ENCODE results near the gene CREB3L2. TPM values are rescaled to one million over a fixed set of nuclear protein-coding genes. Genes with fewer than 3 reads are reported as not detected.

Gene CREB3L2
- polyA plus RNA-seq, 3 donors, result 7.9 to 14.1 (median 11.5) TPM

- no peak overlapping the region for H3K27ac ChIP-seq (ENCODE audit: low read depth, low read length)
- 91 to 98% (median 97%) methylated on average over 4 of the region's 4 CpGs for WGBS, 3 donors
These were observed 126.1 kb downstream of the CREB3L2 start for GRCh38 chr7:137875746-137876145.

DNA sequence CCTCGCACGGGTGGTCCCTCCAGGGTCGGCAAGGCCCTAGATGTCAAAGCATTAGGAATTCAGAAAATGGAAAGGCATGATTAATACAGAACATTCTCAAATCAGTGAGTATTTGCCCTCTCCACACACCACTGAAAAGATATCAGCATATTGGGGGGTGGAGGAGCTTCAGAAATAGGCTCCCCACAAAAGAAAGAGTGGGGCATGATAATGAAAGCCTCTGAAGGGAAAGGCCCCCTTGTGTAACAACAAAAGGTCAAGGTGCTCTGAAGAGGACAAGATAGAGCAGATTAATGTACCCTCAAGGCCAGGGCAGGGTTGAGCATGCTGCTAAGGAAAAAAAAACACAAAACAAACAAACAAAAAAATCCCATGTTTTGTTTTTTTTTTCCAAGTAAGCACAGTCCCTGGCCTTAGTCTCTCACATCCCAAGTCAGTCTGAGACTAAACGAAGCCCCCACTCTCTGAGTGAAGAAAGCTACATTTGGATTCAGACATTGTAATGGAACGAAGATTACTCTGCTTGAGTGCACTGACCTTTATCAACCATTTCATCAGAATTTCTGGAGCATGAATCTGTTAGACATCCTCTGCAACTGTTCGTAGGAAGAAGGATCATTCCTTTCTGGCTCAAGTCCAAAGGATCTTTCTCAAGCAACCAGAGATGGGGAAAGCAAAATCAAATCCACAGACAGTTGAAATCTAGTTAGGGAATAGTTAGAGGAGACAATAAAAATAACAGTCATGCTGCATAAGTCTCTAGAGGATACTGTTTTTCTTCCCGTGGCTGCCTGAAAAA lies 127.7 kb downstream of the CREB3L2 start:
- no peak overlapping the region for H3K27ac ChIP-seq (ENCODE audit: low read depth, low read length)
- 59 to 83% (median 68%) methylated on average over 7 of the region's 7 CpGs for WGBS, 3 donors

DNA sequence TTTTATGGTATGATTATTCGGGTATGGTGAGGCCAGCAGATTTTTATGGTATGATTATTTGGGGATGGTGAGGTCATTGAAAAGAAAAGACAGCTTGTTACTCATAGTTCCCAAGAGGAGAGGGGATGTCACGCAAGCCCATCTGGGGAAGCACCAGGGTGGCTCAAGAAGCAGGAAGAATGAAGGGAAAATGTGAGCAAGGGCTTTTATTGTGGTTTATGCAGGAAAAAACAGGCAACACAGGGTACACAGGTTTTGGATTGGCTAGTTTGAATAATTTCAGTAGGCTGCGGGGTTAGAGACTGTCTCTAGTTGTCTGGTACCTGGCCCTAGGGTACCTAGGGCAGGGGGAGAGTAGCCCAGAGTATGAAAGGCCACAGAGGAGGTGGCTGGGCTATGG lies 128.4 kb downstream of the CREB3L2 start:
- H3K27ac ChIP-seq (ENCODE audit: low read depth, low read length), result no peak overlapping the region
- WGBS, 3 donors, result 81 to 94% (median 87%) methylated on average over 3 of the region's 3 CpGs

DNA sequence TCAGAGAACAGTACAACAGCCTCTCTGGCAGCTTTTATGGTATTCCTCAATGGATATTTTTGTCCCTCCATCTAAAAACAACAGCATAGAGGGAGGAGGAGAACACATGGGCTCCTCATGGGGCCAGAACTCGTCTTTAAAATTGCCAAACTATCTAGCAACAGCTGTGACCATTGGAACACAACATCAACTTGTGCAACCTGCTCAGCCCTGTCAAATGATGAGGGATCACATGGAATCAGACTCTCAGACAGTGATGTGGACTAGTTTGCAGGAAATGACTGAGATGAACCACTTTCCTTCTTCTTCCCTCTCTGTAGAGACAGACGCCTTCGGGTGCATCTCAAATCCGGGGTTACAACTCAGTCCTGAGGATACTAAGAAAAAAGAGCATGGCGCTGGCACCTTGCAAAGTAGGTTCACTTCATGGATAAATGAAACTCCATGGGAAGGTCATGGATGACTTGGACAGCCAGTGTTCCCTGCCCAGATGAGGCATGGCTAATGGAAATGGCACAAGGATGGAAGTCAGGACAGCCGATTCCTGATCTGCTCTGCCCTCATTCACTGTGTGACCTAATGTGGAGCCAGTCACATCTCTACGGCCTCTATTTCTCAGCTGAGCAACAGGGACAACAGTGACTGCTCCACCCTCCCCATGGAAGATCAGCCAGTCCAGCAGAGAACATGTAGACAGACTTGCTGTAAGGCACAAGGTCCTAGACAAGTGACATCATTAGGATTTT lies 130.5 kb downstream of the CREB3L2 start:
- 83 to 96% (median 88%) methylated on average over 7 of the region's 7 CpGs for WGBS, 3 donors

GRCh38 chr7:137870684-137871083 lies 131.2 kb downstream of the CREB3L2 start:
- no peak overlapping the region for H3K27ac ChIP-seq (ENCODE audit: low read depth, low read length)

More for the DNA sequence above, 130.5 kb downstream of the CREB3L2 start:
- no peak overlapping the region for H3K27ac ChIP-seq (ENCODE audit: low read depth, low read length)

DNA sequence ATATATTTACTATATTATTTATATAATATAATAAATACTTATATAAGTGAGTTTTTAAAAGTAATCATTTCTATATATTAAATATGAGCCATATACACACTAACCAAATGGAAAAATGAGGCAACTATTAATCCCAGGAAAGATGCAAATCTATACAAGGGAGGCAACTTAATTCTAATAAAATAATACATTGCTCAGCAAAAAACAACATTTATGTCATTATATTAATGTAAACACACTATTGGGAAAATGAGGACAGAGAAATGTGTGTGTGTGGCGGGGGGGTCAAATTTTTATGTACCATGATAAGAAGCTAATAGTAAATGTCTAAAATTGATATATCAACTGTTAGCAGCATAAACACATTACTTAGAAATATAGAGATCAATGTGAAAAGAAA lies 131.8 kb downstream of the CREB3L2 start:
- no peak overlapping the region for H3K27ac ChIP-seq (ENCODE audit: low read depth, low read length)
- 89 to 100% (median 97%) methylated on average over 1 of the region's 1 CpG for WGBS, 3 donors

- WGBS, 3 donors, result 96 to 97% (median 97%) methylated on average over 3 of the region's 3 CpGs
- H3K27ac ChIP-seq (ENCODE audit: low read depth, low read length), result no peak overlapping the region
These were observed 132.6 kb downstream of the CREB3L2 start for GRCh38 chr7:137869260-137869659.

DNA sequence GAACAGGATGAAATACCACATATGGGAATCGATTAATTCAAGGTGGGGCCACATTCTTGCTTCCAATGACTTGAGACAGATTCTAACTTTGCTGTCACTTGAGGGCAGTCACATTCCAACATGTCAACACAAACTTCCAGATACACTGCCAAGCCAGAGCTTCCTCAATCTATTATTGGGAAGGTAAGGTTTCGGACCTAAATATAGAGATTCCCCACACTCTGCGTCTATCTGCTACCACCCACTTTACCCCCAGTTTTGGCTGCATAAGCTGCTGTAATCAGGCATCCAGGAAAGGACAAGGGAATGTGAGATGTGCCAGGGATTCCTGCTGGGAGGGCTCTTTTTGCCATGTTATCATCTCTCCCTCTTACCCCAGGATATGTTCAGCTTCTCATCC lies 134.6 kb downstream of the CREB3L2 start:
- no peak overlapping the region for H3K27ac ChIP-seq (ENCODE audit: low read depth, low read length)
- WGBS, 3 donors, result 94% methylated on average over 3 of the region's 3 CpGs

DNA sequence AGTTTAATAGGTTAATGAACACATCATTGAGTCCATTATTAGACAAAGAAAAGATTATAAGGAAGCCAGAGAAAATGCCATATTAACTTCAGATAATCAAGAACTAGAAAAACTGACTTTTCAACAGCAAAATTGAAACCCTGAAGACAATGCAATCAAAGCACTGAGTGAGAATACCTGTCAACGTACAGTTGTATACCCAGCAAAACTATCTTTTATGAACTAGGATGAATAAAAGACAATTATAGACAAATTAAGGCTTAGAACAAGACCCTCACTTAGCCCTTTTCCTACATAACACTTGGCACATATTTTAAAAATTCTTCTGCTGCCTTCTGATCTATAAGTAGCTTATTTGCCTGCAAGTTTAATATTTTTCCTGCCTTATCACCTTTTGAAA lies 136.1 kb downstream of the CREB3L2 start:
- H3K27ac ChIP-seq (ENCODE audit: low read depth, low read length), result no peak overlapping the region
- WGBS, 3 donors, result 91 to 100% (median 100%) methylated on average over 1 of the region's 1 CpG

GRCh38 chr7:137862964-137863363 lies 138.9 kb downstream of the CREB3L2 start:
- H3K27ac ChIP-seq (ENCODE audit: low read depth, low read length), result no peak overlapping the region
- 92 to 98% (median 97%) methylated on average over 2 of the region's 2 CpGs for WGBS, 3 donors

DNA sequence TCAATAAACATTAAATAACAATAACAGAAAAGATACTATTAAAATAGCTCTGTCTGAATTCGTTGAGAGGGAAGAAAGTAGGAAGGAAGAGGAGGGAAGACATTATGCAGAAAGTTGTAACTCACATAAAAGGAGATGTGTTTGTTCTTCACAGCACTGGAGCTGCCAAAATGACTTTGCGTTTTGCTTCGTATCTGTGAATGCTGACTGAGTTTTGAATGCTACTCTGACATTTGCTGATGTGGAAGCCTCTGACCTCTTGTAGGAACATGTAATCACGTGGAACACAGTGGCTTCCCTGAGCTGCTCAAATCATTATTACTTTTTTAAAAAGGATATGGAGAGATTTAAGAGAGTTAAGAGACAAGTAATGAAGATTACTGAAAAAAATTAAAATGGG lies 139.5 kb downstream of the CREB3L2 start:
- no peak overlapping the region for H3K27ac ChIP-seq (ENCODE audit: low read depth, low read length)
- WGBS, 3 donors, result 44 to 64% (median 53%) methylated on average over 4 of the region's 4 CpGs

GRCh38 chr7:137860542-137860941 lies 141.3 kb downstream of the CREB3L2 start:
- H3K27ac ChIP-seq (ENCODE audit: low read depth, low read length), result no peak overlapping the region
- WGBS, 3 donors, result 95 to 98% (median 98%) methylated on average over 2 of the region's 2 CpGs

DNA sequence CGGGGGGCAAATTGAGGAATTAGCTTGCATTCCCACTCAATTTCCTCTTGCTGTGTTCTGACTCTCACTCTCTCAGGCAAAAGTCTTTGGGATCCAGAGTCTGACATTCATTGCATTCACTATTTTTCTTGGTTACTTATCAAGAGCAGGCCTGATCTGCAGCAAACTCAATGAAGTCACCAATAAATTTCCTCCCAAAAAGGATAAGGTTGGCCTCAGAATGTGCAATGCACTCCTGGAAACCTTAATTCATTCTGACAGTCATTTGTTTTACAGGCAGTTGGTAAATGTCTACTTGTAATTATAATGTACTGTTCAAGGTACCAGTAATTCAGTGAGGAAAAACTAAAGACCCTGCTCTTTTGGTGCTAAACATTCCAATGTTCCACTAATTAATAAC lies 148.8 kb downstream of the CREB3L2 start:
- WGBS, 3 donors, result 98 to 100% (median 100%) methylated on average over 1 of the region's 1 CpG
- H3K27ac ChIP-seq (ENCODE audit: low read depth, low read length), result no peak overlapping the region

DNA sequence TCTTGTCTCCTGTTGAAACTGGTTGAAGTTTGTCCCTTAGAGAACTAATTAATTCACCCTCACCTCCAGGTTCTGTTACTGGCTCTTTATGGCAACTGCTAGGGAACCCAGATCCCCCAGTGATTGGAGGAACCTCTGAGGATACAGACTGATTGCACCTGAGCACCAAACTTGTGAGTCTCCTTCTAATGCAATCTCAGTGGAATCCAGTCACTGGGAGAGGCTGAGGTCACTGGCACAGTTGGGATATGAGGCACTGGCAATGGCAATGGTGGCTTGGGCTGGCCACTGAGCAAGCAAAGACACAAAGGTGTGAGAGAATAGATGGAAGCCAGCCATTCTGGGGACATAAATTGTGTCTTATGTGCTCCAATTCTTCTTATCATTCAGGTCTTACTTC lies 149.8 kb downstream of the CREB3L2 start:
- H3K27ac ChIP-seq (ENCODE audit: low read depth, low read length), result no peak overlapping the region

GRCh38 chr7:137850972-137851945 lies 150.6 kb downstream of the CREB3L2 start:
- 86 to 93% (median 93%) methylated on average over 6 of the region's 6 CpGs for WGBS, 3 donors
- H3K27ac ChIP-seq (ENCODE audit: low read depth, low read length), result no peak overlapping the region

DNA sequence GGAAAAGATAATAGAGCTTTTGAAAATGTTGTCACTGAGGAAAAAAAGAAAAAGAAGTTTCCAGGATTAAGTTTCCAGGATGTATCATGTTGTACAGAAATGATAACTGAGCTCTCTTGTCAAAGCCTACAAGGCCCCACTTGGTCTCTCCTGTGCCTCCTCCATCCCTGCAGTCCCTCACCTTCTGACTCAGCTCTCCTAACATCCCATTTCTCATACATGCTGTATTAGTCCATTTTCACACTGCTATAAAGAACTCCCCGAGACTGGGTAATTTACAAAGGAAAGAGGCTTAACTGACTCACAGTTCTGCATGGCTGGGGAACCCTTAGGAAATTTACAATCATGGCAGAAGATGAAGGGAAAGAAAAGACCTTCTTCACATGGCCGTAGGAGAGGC lies 151.3 kb downstream of the CREB3L2 start:
- no peak overlapping the region for H3K27ac ChIP-seq (ENCODE audit: low read depth, low read length)
- WGBS, 3 donors, result 43 to 93% (median 57%) methylated on average over 2 of the region's 2 CpGs

- H3K27ac ChIP-seq (ENCODE audit: low read depth, low read length), result no peak overlapping the region
- WGBS, 3 donors, result 68 to 77% (median 76%) methylated on average over 8 of the region's 8 CpGs
These were observed 153.8 kb downstream of the CREB3L2 start for GRCh38 chr7:137848095-137848494.

GRCh38 chr7:137847568-137848050 lies 154.3 kb downstream of the CREB3L2 start:
- no peak overlapping the region for H3K27ac ChIP-seq (ENCODE audit: low read depth, low read length)
- WGBS, 3 donors, result 20 to 28% (median 21%) methylated on average over 18 of the region's 18 CpGs

Measured in adipose tissue (tissue), 3 donors.